ENCODE data around the gene HEPN1. TPM values are rescaled to one million over a fixed set of nuclear protein-coding genes. Genes with fewer than 3 reads are reported as not detected.

The HEPN1 gene
- total and polyA plus RNA-seq, 9 of the 15 experiments (the other 6 are each of a cell fraction or from before 2014, with no cell fraction given), result not detected

DNA sequence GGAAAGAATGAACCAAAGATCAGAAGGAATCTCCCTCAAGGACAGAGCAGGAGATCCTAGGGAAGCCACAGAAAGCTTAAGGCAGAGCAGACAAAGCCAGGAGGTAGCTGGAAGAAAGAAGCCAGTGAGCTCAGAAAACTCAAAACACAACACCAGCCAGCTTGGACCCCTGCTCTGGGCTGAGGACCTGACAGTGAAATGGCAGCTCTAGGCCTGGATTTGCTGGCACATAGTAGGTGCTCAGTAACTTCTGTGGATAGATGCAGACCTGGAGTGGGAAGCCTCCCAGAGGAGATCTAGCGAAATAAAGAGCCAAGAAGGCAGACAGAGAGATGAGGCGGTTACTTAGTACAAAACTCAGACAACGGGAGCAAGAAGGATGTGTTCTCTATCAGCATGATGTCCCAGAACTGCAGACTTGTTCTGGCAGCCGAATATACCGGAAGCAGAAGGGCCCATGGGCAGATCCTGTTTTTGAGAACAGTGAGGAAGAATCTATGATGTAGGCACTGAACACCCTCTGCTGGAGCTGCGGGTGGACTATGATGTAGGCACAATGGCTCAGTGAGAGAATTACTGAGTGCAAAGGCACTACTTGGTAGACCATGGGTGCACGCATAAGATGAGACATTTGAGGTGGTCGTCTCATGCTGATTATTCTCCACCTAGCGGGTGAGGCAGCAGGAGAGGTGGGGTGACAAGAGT lies 26.1 kb upstream of the HEPN1 start:
- Histone ChIP-seq H3K4me3 (no peak overlapping the region), H3K4me1 (replicated peaks in 1 of 2; ENCODE audit: control insufficient read depth in 2 of 2, insufficient read depth in 2 of 2, low read length in 2 of 2) (no peaks in the 10 kb centered on the region), H3K4me2 (ENCODE audit: insufficient read depth, low read length) (no peak overlapping the region), H3K79me2 (ENCODE audit: control insufficient read depth, insufficient read depth, low read length) (no peaks in the 10 kb centered on the region), H3K27ac (ENCODE audit: extremely low read depth, low read depth, low read length) (no peak overlapping the region), H3K9me3 (replicated peaks; ENCODE audit: control insufficient read depth, insufficient read depth, low read depth, low read length) (no peaks in the 10 kb centered on the region), H3K9ac (ENCODE audit: insufficient read depth in 1 of 2, low read depth in 2 of 2, low read length in 2 of 2) (no peak overlapping the region), H3K9me1 (ENCODE audit: control insufficient read depth, insufficient read depth, low read length) (peaks cover 2% of the 10 kb centered on the region), H3K36me3 (ENCODE audit: control insufficient read depth, insufficient read depth, low read length) (no peaks in the 10 kb centered on the region), H2AFZ (ENCODE audit: low read depth, low read length) (no peak overlapping the region), H4K20me1 (replicated peaks; ENCODE audit: control insufficient read depth, insufficient read depth, low read length) (0 out of 2 replicates have a peak, but pooled peaks cover 4% of the 10 kb centered on the region), H3K27me3 (ENCODE audit: control insufficient read depth in 2 of 2, insufficient read depth in 2 of 2, low read length in 2 of 2) (peaks cover 20 to 67% of the 10 kb centered on the region in 2 experiments)
- POLR2A ChIA-PET, result interaction anchor here (1.6 kb wide), 1 partner anchor 11 kb away, joined by 9 read pairs; no protein-coding TSS in a partner anchor
- in situ Hi-C loops (cut with MboI) (no loop called here), intact Hi-C loops (cut with micrococcal nuclease) (no loop called here)
- 0 out of 2 replicates have a peak, but pooled peaks have one; percentile 28 for TF ChIP-seq ELF1 (tag; IDR thresholded peaks at IDR 0.05)
- peak; percentile 56; the same call in 1 of the 2 replicates for TF ChIP-seq ZKSCAN1 (IDR thresholded peaks at IDR 0.05; ENCODE audit: low read depth, low read length)
- no peak for TF ChIP-seq SMAD1 (IDR thresholded peaks at IDR 0.05; ENCODE audit: low read depth, low read length, partially characterized antibody)
- no peak for TF ChIP-seq CREBBP (IDR thresholded peaks at IDR 0.05; ENCODE audit: low read depth, low read length)
- no peak for TF ChIP-seq ZFP36 (IDR thresholded peaks at IDR 0.05; ENCODE audit: low read depth, low read length, partially characterized antibody)
- TF ChIP-seq, protein P1, sequence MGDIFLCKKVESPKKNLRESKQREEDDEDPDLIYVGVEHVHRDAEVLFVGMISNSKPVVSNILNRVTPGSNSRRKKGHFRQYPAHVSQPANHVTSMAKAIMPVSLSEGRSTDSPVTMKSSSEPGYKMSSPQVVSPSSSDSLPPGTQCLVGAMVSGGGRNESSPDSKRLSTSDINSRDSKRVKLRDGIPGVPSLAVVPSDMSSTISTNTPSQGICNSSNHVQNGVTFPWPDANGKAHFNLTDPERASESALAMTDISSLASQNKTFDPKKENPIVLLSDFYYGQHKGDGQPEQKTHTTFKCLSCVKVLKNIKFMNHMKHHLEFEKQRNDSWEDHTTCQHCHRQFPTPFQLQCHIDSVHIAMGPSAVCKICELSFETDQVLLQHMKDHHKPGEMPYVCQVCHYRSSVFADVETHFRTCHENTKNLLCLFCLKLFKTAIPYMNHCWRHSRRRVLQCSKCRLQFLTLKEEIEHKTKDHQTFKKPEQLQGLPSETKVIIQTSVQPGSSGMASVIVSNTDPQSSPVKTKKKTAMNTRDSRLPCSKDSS (IDR thresholded peaks at IDR 0.05; ENCODE audit: low read depth, partially characterized antibody), result no peak
- BruUV-seq (replicated peaks), result no TSS peak
- WGBS (ENCODE audit: insufficient coverage, low coverage, missing lambda C conversion rate), result 6% methylated on average over 9 of the region's 9 CpGs
- DNase-seq (ENCODE audit: extremely low read depth in 1 of 4, low spot score in 3 of 4), result no peak
- CTCF ChIA-PET (ENCODE audit: low intra/inter-chr PET ratio), result no interaction called here
- no peak; the same call in 2 of the 3 replicates for ATAC-seq
- FAIRE-seq, result no peak

Measured in K562 (cell line).